Gastroesophageal sphincter (tissue), 4 donors: ENCODE results near the gene ECM2. TPM values are rescaled to one million over a fixed set of nuclear protein-coding genes. Genes with fewer than 3 reads are reported as not detected.

Experiments used
- ATAC-seq: fragments of 150-250 bp; one replicate; pipeline ENCODE4 v1.9.1; 2016; ENCODE audit warnings: mild to moderate bottlenecking, moderate library complexity
- H3K27ac ChIP-seq, 4 donors: fragments of 200-600 bp; sonication (generic) in 3 of 4; 1 replicate in 3 of 4; 2 replicates in 1 of 4; pipeline ENCODE4 v1.5.1; 2016 to 2019
- H3K27me3 ChIP-seq: fragments of 200-600 bp; sonication (generic); one replicate; pipeline ENCODE4 v1.5.1; 2019
- H3K36me3 ChIP-seq, 2 donors: fragments of 200-600 bp; sonication (generic); one replicate each; pipeline ENCODE4 v1.5.1; 2019; ENCODE audit warnings: control low read depth in 1 of 2
- H3K4me1 ChIP-seq, 3 donors: fragments of 200-600 bp; sonication (generic); 1 replicate in 2 of 3; 2 replicates in 1 of 3; pipeline ENCODE4 v1.5.1; 2016 to 2019; ENCODE audit warnings: control low read depth in 2 of 3
- H3K4me3 ChIP-seq, 2 donors: fragments of 200-600 bp; sonication (generic); one replicate each; pipeline ENCODE4 v1.5.1; 2019; ENCODE audit warnings: mild to moderate bottlenecking in 1 of 2, moderate library complexity in 1 of 2
- H3K9me3 ChIP-seq, 3 donors: fragments of 200-600 bp; sonication (generic); one replicate each; pipeline ENCODE4 v1.5.1; 2017 to 2019; ENCODE audit warnings: control low read depth in 2 of 3
- EP300 ChIP-seq: sonication (generic); formaldehyde crosslinking; IDR thresholded peaks from one replicate; pipeline ENCODE4 v1.6.1; 2017; ENCODE audit warnings: antibody characterized with exemption, mild to moderate bottlenecking
- POLR2A ChIP-seq, 2 donors: fragments of 450-650 bp; IDR thresholded peaks; one replicate each; pipeline ENCODE4 v1.6.1; 2017; ENCODE audit warnings: antibody characterized with exemption in 2 of 2, mild to moderate bottlenecking in 2 of 2, moderate library complexity in 1 of 2
- POLR2AphosphoS5 ChIP-seq: sonication (generic); formaldehyde crosslinking; IDR thresholded peaks from one replicate; pipeline ENCODE4 v1.6.1; 2017; ENCODE audit warnings: antibody characterized with exemption
- WGBS, 2 donors: methylation state at CpG; one replicate each; pipeline ENCODE4 v1.1.5; 2018; ENCODE audit warnings: low coverage in 1 of 2; 5-methylcytosine and 5-hydroxymethylcytosine counted together
- total RNA-seq, 4 donors: library from RNA; depleted of rRNA; stranded (reverse); fragments of >200 nt; gene quantifications; one replicate each; pipeline ENCODE4 v1.1.0, GENCODE V29; 2016
- TF ChIP-seq, protein P1 (sequence below), 4 experiments: fragments of 200-600 bp in 2 of 4; fragments of 450-650 bp in 2 of 4; sonication (generic) in 1 of 4; IDR thresholded peaks; one replicate each; pipeline ENCODE4 v1.5.1; 2017 to 2019; ENCODE audit warnings: antibody characterized with exemption in 4 of 4, mild to moderate bottlenecking in 2 of 4, moderate library complexity in 2 of 4

ECM2 gene
- total RNA-seq, 4 donors from 2014 or later, result 8.2 to 20.1 (median 14.2) TPM

GRCh38 chr9:92522983-92523970 is 12.5 kb downstream of the ECM2 start:
- H3K36me3 ChIP-seq, result no peaks in the 10 kb centered on the region
- no peak overlapping the region for H3K4me3 ChIP-seq
- no peak overlapping the region for H3K27ac ChIP-seq
- 89 to 98% methylated on average over 9 of the region's 10 CpGs for WGBS, 2 donors
- no peaks in the 10 kb centered on the region for H3K27me3 ChIP-seq
- no peak for ATAC-seq
- H3K9me3 ChIP-seq, result no peaks in the 10 kb centered on the region
- no peaks in the 10 kb centered on the region for H3K4me1 ChIP-seq
- no peak for TF ChIP-seq EP300
- no peak for TF ChIP-seq POLR2A (IDR thresholded peaks at IDR 0.05)
- TF ChIP-seq, protein P1, sequence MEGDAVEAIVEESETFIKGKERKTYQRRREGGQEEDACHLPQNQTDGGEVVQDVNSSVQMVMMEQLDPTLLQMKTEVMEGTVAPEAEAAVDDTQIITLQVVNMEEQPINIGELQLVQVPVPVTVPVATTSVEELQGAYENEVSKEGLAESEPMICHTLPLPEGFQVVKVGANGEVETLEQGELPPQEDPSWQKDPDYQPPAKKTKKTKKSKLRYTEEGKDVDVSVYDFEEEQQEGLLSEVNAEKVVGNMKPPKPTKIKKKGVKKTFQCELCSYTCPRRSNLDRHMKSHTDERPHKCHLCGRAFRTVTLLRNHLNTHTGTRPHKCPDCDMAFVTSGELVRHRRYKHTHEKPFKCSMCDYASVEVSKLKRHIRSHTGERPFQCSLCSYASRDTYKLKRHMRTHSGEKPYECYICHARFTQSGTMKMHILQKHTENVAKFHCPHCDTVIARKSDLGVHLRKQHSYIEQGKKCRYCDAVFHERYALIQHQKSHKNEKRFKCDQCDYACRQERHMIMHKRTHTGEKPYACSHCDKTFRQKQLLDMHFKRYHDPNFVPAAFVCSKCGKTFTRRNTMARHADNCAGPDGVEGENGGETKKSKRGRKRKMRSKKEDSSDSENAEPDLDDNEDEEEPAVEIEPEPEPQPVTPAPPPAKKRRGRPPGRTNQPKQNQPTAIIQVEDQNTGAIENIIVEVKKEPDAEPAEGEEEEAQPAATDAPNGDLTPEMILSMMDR (IDR thresholded peaks at IDR 0.05), result no peak
- no peak for TF ChIP-seq POLR2AphosphoS5

DNA sequence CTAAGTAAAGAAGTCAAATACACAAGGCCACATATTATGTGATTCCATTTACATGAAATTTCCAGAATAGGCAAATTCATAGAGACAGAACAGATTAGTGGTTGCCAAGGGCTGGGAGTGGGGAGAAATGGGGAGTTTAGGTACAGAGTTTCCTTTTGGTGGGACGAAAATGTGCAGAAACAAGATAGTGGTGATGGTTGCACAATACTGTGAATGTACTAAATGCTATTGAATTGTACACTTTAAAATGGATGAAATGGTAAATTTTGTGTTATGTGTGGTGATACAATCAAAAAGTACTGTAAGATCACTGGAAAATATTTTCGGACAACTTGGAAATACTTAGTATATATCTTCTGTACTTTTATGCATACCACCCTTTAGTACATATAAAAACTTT is 15.0 kb downstream of the ECM2 start:
- Histone ChIP-seq H3K4me3 (no peak overlapping the region), H3K27ac (no peak overlapping the region), H3K36me3 (peaks cover 0 to 3% of the 10 kb centered on the region in 2 donors), H3K27me3 (no peaks in the 10 kb centered on the region), H3K4me1 (no peaks in the 10 kb centered on the region), H3K9me3 (no peaks in the 10 kb centered on the region)
- ATAC-seq, result no peak
- TF ChIP-seq POLR2A (IDR thresholded peaks at IDR 0.05) (no peak), EP300 (no peak), POLR2AphosphoS5 (no peak)
- TF ChIP-seq, protein P1 (IDR thresholded peaks at IDR 0.05), result no peak
- WGBS, 2 donors, result 88 to 90% methylated on average over 2 of the region's 2 CpGs

GRCh38 chr9:92518199-92518598 is 17.6 kb downstream of the ECM2 start:
- Histone ChIP-seq H3K36me3 (peaks cover 0 to 3% of the 10 kb centered on the region in 2 donors), H3K9me3 (no peaks in the 10 kb centered on the region), H3K27me3 (no peaks in the 10 kb centered on the region), H3K4me1 (peaks cover 0 to 5% (median 0%) of the 10 kb centered on the region in 3 donors), H3K4me3 (no peak overlapping the region), H3K27ac (no peak overlapping the region)
- WGBS, 2 donors, result 86 to 90% methylated on average over 2 of the region's 4 CpGs
- no peak for TF ChIP-seq POLR2A (IDR thresholded peaks at IDR 0.05)
- TF ChIP-seq POLR2AphosphoS5, result no peak
- TF ChIP-seq, protein P1 (IDR thresholded peaks at IDR 0.05), result no peak
- no peak for TF ChIP-seq EP300
- ATAC-seq, result no peak

DNA sequence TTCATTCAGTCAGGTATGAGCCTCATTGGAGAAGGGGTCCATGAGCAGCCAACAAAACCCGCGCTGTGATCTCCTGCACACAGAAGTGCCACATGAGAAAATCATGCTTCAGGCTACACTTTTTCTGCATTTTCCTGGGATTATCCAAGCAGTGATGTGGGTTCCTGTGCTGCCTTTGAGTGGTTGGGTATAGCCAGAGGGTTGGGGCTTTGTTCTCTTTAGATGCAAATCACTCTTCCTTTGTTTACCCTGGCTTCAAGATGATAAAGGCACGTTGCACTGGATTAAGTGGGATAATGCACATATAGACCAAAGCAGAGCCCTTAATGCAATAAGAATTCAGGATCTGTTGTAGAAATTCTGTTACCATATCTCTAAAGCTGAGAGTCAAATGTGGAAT is 18.7 kb downstream of the ECM2 start:
- ATAC-seq, result no peak
- peaks cover 0 to 3% of the 10 kb centered on the region in 2 donors for H3K36me3 ChIP-seq
- no peak overlapping the region for H3K4me3 ChIP-seq
- no peaks in the 10 kb centered on the region for H3K27me3 ChIP-seq
- no peaks in the 10 kb centered on the region for H3K9me3 ChIP-seq
- H3K4me1 ChIP-seq, result peaks cover 0 to 16% (median 0%) of the 10 kb centered on the region in 3 donors
- no peak overlapping the region for H3K27ac ChIP-seq
- TF ChIP-seq, protein P1 (IDR thresholded peaks at IDR 0.05), result no peak
- TF ChIP-seq POLR2A (IDR thresholded peaks at IDR 0.05) (no peak), EP300 (no peak), POLR2AphosphoS5 (no peak)
- 73 to 100% methylated on average over 2 to 3 of the region's 3 CpGs for WGBS, 2 donors

DNA sequence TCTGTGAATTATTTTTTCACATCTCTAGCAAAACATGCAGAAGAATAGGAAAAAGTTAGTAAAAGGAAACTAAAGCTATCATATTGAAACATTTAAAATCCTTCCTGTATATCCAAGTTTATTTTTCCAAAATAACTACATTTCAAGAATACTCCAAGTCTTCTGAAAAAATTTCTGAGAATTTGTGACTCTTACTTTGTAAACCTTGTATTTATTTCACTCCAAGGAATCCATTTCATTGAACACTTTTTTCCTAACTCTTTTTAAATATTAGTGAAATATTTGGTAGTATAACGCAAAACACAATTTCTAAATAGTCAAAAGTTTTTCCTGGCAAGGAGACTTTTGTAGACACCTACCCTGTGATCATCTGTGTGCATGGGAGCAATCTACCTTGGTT is 19.3 kb downstream of the ECM2 start:
- Histone ChIP-seq H3K36me3 (peaks cover 0 to 3% of the 10 kb centered on the region in 2 donors), H3K9me3 (no peaks in the 10 kb centered on the region), H3K27me3 (no peaks in the 10 kb centered on the region), H3K4me1 (peaks cover 0 to 22% (median 0%) of the 10 kb centered on the region in 3 donors), H3K4me3 (no peak overlapping the region), H3K27ac (no peak overlapping the region)
- ATAC-seq, result no peak
- WGBS, 2 donors, result 100% methylated on average over 1 of the region's 1 CpG
- TF ChIP-seq EP300 (no peak), POLR2AphosphoS5 (no peak), POLR2A (IDR thresholded peaks at IDR 0.05) (no peak)
- TF ChIP-seq, protein P1 (IDR thresholded peaks at IDR 0.05), result no peak
